Activated T-cell treated with anti-CD3 and anti-CD28 coated beads, Interleukin-2, amount 50 U/mL, for 4 hours (primary cell): ENCODE measurements around the gene TNK1. TPM values are rescaled to one million over a fixed set of nuclear protein-coding genes. Genes with fewer than 3 reads are reported as not detected.
"Not testable (repeated sequence)": the region's sequence is repeated elsewhere in the genome, so short reads cannot be mapped to it uniquely, and the experiment has no call there.

Experiments
- ATAC-seq, 2 donors: fragments of 200-7000 bp; cut with Tn5 transposase; one replicate each; pipeline ENCODE4 v1.10.0; 2021
- DNase-seq: peaks from one replicate; pipeline ENCODE4 v3.0.0-alpha.2; 2020
- H3K27me3 Mint-ChIP-seq: one replicate; pipeline ENCODE4 v1.8.0; 2021; ENCODE audit warnings: low read depth, mixed read lengths
- H3K36me3 Mint-ChIP-seq: one replicate; pipeline ENCODE4 v1.8.0; 2022; ENCODE audit warnings: mixed read lengths; ENCODE audit not compliant: insufficient read depth
- H3K4me1 Mint-ChIP-seq: one replicate; pipeline ENCODE4 v1.8.0; 2021; ENCODE audit warnings: low read depth, mixed read lengths
- H3K4me3 Mint-ChIP-seq: one replicate; pipeline ENCODE4 v1.8.0; 2021; ENCODE audit warnings: mild to moderate bottlenecking, moderate library complexity, mixed read lengths
- H3K9me3 Mint-ChIP-seq: one replicate; pipeline ENCODE4 v1.8.0; 2021; ENCODE audit warnings: mixed read lengths
- total RNA-seq, 3 donors: library from RNA; stranded (reverse); gene quantifications; one replicate each; pipeline ENCODE4 v1.2.1, GENCODE V29; 2021

Gene TNK1
- total RNA-seq, 3 donors from 2014 or later, result 5.6 to 7.4 (median 6.0) TPM

DNA sequence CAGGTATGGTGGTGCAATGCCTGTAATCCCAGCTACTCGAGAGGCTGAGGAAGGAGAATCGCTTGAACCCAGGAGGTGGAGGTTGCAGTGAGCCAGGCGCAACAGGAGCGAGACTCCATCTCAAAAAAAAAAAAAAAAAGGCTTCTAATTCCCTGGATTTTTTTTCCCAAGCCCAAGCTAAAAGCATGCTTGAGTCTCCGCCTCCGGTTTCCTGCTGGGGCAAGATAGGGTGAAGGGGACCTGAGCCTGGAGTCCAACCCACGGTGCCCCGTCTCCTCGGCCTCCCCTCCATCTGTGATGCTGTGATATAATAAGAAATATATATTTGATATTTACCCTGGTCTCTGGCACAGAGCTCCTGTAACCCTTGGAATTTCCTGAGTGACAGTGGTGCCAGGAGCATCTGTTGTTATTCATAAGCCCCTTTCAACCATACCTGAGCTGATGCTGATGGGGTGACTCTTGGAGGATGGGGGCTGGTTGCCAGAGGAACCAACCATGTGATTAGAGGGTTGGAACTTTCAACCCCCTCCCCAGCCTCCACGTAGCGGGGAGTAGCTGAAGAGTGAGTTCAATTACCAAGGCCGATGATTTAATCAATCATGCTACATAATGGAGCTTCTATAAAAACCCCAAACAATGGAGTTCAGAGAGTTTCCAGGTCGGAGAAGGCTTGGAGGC is 12.8 kb upstream of the TNK1 start:
- Mint-ChIP-seq H3K4me3 (no peak overlapping the region), H3K27me3 (no peaks in the 10 kb centered on the region), H3K4me1 (no peaks in the 10 kb centered on the region), H3K9me3 (no peaks in the 10 kb centered on the region), H3K36me3 (no peaks in the 10 kb centered on the region)
- DNase-seq (no peak), ATAC-seq (no peak)

DNA sequence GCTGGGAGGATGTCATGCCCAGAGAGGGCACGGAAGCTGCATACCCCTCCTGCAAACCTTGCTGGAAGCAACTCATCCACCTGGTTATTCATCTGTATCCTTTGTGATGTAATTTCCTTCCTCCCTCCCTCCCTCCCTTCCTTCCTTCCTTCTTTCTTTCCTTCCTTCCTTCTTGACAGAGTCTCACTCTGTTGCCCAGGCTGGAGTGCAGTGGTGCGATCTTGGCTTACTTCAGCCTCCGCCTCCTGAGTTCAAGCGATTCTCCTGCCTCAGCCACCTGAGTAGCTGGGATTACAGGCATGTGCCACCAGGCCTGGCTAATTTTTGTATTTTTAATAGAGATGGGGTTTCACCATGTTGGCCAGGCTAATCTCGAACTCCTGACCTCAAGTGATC is 12.3 kb upstream of the TNK1 start:
- not testable (repeated sequence) for H3K4me1 Mint-ChIP-seq, H3K9me3 Mint-ChIP-seq, DNase-seq, H3K4me3 Mint-ChIP-seq, H3K36me3 Mint-ChIP-seq, H3K27me3 Mint-ChIP-seq, ATAC-seq

DNA sequence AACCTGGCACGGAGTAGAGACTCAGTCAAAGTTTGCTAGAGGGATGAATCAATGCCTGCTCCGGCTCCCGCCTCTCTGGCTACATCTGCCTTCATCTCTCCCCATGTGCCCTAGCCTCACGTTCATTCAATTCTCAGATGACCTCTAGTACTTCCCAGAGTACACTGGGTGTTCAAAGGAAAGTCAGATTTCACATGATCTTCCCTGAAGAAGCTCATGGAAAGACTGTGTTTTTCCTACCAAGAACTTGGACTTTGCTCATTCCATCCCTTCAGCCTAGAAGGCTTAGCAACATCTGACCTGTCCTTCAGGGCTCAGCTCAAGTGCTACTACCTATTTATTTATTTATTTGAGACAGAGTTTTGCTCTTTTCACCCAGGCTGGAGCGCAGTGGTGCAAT is 11.1 kb upstream of the TNK1 start:
- no peaks in the 10 kb centered on the region for H3K27me3 Mint-ChIP-seq
- ATAC-seq (no peak), DNase-seq (no peak)
- no peak overlapping the region for H3K4me3 Mint-ChIP-seq
- no peaks in the 10 kb centered on the region for H3K9me3 Mint-ChIP-seq
- no peaks in the 10 kb centered on the region for H3K36me3 Mint-ChIP-seq
- no peaks in the 10 kb centered on the region for H3K4me1 Mint-ChIP-seq

DNA sequence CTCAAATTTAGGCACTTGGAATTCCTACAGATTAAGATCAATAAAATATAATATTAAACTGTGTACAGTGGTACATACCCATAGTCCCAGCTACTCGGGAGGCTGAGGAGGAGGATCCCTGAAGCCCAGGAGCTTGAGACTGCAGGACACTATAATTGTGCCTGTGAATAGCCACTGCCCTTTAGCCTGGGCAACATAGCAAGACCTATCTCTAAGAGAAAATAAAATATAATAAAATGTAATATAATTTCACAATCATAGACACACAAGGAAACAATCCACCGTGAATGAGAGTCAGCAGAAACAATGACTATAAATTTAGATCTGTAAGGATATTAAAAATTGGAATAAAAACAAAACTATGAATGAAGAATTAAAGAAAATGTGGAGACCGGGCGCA is 10.0 kb upstream of the TNK1 start:
- H3K27me3 Mint-ChIP-seq, result no peaks in the 10 kb centered on the region
- ATAC-seq (no peak), DNase-seq (no peak)
- H3K4me1 Mint-ChIP-seq, result no peaks in the 10 kb centered on the region
- no peak overlapping the region for H3K4me3 Mint-ChIP-seq
- H3K9me3 Mint-ChIP-seq, result no peaks in the 10 kb centered on the region
- H3K36me3 Mint-ChIP-seq, result no peaks in the 10 kb centered on the region

DNA sequence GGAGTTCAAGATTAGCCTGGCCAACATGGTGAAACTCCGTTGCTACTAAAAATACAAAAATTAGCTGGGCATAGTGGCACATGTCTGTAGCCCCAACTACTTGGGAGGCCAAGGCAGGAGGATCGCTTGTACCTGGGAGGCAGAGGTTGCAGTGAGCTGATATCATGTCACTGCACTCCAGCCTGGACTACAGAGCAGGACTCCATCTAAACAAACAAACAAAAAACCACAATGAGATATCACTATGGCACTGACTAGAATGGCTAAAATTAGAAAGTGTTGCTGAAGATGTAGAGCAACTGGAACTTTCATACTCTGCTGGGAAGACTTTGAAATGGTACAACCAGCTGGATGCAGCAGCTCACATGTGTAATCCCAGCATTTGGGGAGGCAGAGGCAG is 6.5 kb upstream of the TNK1 start:
- Mint-ChIP-seq H3K36me3 (peaks cover 2% of the 10 kb centered on the region), H3K4me1 (no peaks in the 10 kb centered on the region), H3K27me3 (peaks cover 13% of the 10 kb centered on the region), H3K9me3 (peaks cover 4% of the 10 kb centered on the region), H3K4me3 (no peak overlapping the region)
- DNase-seq (no peak), ATAC-seq (no peak)

DNA sequence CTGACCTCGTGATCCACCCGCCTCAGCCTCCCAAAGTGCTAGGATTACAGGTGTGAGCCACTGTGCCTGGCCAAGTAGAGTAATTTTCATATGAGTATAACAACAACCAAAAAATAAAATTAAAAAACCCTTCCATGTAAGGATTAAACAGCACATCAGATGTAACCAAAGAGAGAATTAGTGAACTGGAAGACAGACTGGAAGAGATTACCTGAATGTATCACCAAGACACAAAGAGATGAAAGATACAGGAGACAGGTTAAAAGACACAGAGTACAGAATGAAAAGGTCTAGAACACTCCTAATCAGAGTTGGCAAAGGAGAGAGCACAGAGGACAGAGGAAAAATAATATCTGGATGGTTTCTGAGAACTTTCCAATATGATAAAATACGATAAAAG is 1.8 kb upstream of the TNK1 start:
- Mint-ChIP-seq H3K27me3 (peaks cover 41% of the 10 kb centered on the region), H3K4me3 (no peak overlapping the region), H3K36me3 (peaks cover 2% of the 10 kb centered on the region), H3K4me1 (peaks cover 5% of the 10 kb centered on the region), H3K9me3 (peaks cover 4% of the 10 kb centered on the region)
- ATAC-seq, result no peak
- DNase-seq, result no peak

DNA sequence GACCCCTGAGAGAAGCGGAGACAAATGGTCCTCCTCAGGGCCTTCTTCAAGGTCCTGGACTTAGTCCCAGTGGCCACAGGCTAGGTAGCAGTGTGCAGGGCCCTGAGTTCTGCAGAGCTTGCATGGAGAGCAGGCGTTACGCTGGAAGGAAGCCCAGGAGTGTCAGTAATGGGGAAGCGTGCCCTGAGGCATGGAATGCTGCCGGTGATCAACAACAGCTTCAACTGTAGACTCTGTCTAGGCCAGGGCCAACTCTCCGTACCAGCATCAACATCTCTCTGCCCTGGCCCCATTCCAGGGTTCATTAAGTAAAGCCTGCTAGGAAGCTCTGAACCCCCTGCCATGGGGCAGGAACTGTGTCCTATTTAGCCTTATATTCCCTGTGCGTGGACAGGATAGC is 568 bp upstream of the TNK1 start:
- Mint-ChIP-seq H3K36me3 (peaks cover 2% of the 10 kb centered on the region), H3K27me3 (peaks cover 41% of the 10 kb centered on the region), H3K4me3 (no peak overlapping the region), H3K4me1 (peaks cover 9% of the 10 kb centered on the region), H3K9me3 (peaks cover 4% of the 10 kb centered on the region)
- ATAC-seq, result no peak
- DNase-seq, result no peak

DNA sequence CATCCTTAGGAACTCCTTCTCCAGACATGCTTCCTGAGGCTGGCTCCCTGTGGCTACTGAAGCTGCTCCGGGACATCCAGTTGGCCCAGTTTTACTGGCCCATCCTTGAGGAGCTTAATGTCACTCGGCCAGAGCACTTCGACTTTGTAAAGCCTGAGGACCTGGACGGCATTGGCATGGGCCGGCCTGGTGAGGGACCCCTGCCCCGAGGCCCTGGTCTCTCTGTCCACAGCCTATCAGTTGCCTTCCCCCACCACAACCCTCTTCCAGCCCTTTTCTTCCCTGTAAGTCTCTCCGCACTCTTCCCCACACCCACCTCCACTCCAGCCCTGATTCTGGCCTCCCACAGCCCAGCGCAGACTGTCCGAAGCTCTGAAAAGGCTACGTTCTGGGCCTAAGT is 2.0 kb downstream of the TNK1 start:
- Mint-ChIP-seq H3K36me3 (peaks cover 2% of the 10 kb centered on the region), H3K27me3 (peaks cover 35% of the 10 kb centered on the region), H3K4me3 (no peak overlapping the region), H3K9me3 (peaks cover 4% of the 10 kb centered on the region), H3K4me1 (peaks cover 9% of the 10 kb centered on the region)
- ATAC-seq (no peak), DNase-seq (no peak)

DNA sequence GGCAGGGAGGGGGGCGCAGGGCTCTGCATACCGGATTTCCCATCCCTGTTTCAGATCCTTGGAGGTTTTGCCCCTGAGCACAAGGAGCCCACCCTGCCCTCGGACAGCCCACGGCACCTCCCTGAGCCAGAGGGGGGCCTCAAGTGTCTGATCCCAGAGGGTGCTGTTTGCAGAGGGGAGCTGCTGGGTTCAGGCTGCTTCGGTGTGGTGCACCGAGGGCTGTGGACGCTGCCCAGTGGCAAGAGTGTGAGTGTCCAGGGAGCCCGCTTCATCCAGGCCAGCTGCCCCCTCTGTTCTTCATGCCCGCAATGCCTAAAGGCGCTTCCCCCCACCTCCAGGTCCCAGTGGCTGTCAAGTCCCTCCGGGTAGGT is 2.5 kb downstream of the TNK1 start:
- Mint-ChIP-seq H3K9me3 (peaks cover 4% of the 10 kb centered on the region), H3K4me3 (no peak overlapping the region), H3K36me3 (peaks cover 2% of the 10 kb centered on the region), H3K27me3 (peaks cover 35% of the 10 kb centered on the region), H3K4me1 (peaks cover 9% of the 10 kb centered on the region)
- ATAC-seq (no peak), DNase-seq (no peak)

DNA sequence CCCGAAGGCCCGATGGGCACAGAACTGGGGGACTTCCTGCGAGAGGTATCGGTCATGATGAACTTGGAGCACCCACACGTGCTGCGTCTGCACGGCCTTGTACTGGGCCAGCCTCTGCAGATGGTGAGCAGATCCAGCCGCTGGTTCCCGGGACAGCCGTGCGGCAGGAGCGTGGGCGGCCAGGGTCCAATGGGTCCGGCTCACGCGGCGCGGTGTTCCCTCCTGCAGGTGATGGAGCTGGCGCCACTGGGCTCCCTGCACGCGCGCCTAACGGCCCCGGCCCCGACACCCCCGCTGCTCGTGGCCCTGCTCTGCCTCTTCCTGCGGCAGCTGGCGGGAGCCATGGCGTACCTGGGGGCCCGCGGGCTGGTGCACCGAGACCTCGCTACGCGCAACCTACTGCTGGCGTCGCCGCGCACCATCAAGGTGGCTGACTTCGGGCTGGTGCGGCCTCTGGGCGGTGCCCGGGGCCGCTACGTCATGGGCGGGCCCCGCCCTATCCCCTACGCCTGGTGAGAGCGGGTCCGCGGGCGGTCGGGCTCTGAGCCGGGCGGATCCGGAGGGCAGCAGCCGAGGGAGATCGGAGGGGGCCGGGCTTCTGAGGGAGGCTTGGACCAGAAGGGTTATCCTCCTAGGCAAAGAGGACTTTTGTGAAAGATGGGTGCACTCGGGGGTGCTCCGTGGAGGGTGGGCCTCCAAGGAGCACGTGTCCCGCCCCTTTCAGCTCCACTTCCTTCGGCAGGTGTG is 3.0 kb downstream of the TNK1 start:
- Mint-ChIP-seq H3K27me3 (peaks cover 33% of the 10 kb centered on the region), H3K4me3 (peak overlapping the region; percentile 80), H3K9me3 (peaks cover 4% of the 10 kb centered on the region), H3K4me1 (peaks cover 9% of the 10 kb centered on the region), H3K36me3 (peaks cover 2% of the 10 kb centered on the region)
- ATAC-seq (peak; percentile 99), DNase-seq (peak; percentile 71)

DNA sequence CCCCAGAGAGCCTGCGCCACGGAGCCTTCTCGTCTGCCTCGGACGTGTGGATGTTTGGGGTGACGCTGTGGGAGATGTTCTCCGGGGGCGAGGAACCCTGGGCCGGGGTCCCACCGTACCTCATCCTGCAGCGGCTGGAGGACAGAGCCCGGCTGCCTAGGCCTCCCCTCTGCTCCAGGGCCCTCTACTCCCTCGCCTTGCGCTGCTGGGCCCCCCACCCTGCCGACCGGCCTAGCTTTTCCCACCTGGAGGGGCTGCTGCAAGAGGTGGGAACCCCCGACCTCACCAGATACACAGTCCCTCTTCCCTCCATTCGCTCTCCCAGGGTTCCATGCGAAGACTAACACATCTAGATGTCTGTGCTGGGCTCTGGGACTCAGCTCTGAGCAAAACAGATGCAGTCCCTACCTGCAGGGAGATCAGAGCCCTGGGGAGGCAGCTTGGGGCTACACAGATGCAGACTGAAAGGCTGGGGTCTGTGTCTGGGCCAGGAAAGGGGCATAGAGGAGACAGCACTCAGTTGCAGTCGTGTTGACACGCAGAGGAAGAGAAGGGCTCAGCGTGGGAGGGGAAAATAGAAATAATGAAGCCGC is 3.7 kb downstream of the TNK1 start:
- peaks cover 5% of the 10 kb centered on the region for H3K36me3 Mint-ChIP-seq
- DNase-seq (no peak), ATAC-seq (no peak)
- H3K4me1 Mint-ChIP-seq, result peaks cover 9% of the 10 kb centered on the region
- no peaks in the 10 kb centered on the region for H3K9me3 Mint-ChIP-seq
- peaks cover 26% of the 10 kb centered on the region for H3K27me3 Mint-ChIP-seq
- peak overlapping the region; percentile 80 for H3K4me3 Mint-ChIP-seq

DNA sequence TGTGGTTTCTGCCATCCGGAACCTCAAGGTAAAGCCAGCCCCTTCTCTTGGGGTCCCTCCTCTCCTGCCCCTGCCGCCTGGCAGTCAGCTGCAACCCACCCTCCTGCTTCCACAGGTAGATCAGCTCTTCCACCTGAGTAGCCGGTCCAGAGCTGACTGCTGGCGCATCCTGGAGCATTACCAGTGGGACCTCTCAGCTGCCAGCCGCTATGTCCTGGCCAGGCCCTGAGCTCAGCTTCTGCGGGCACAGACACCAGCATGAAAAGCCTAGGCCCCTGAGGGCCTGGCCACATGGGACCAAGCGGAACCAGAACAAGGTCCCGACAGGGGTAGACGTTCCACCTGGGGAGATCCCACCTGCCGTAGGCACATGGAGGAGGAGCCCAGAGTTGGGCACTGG is 8.0 kb downstream of the TNK1 start:
- H3K9me3 Mint-ChIP-seq, result no peaks in the 10 kb centered on the region
- ATAC-seq (no peak), DNase-seq (no peak)
- H3K4me1 Mint-ChIP-seq, result peaks cover 26% of the 10 kb centered on the region
- no peak overlapping the region for H3K4me3 Mint-ChIP-seq
- H3K36me3 Mint-ChIP-seq, result peaks cover 14% of the 10 kb centered on the region
- H3K27me3 Mint-ChIP-seq, result no peaks in the 10 kb centered on the region

DNA sequence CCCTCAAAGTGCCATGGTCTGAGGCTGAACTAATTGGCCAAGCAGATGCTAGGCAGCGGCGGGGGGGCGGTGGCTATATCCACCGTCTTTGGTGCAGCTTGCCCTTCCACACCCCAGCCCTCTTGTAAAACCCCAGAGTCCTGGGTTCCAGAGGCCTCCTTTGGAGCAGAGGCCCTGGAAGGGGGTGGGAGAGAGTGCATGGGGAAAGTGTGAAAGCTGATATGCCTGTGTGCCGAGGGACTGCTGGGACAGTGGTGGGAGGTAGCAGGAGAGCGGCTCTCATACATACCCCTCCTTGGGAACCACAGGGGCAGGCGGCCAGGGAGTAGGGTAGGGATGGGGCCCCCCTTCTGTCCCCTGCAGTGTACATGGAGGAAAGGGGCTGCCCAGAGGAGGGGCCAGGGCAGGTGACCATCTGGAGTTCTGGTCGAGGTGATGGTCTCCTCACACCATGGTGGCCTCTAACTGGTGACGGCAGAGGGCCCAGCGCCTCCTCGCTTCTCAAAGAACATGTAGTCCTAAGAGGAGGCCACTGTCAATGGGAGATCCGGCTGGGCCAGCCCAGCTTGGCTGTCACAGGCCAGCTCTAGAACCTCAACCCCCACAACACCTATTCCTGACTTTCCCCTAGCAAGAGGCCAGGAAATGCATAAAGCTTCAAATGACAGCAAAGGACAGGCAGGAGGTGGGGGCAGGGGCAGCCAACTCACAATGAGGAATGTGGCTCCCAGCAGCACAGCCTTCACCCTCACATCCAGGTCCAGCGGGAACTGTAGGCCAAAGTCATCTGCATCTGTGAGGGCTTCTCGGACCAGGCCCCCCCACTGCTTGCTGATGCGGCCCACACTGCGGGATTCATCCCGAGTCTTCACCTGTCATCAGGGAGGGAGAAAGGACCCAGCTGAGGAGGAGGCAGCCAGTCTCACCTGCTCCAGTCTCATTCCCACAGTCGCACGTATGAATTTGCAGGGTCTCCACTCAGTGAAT is 9.3 kb downstream of the TNK1 start:
- H3K4me1 Mint-ChIP-seq, result peaks cover 27% of the 10 kb centered on the region
- H3K36me3 Mint-ChIP-seq, result peaks cover 14% of the 10 kb centered on the region
- no peaks in the 10 kb centered on the region for H3K27me3 Mint-ChIP-seq
- H3K4me3 Mint-ChIP-seq, result no peak overlapping the region
- DNase-seq (no peak), ATAC-seq (no peak)
- H3K9me3 Mint-ChIP-seq, result no peaks in the 10 kb centered on the region

DNA sequence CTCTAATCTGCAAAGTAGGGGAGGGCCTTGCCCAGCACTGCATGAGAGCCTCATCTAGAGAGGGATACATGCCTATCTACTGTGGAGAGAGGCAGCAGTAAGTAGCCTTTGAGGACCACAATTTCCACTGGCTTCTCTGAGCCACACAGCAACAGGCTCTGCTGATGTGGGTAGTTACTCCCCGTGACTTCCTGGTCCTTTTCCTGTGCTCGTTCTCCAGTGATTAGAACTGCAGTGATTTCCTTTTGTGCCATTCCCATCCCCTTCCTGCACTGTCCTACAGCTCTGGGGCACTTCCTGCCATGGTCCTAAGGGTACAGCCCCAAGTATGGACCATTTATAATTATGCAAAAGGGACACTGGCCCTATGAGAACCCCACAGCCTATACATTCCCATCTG is 10.4 kb downstream of the TNK1 start:
- DNase-seq (no peak), ATAC-seq (no peak)
- peaks cover 29% of the 10 kb centered on the region for H3K4me1 Mint-ChIP-seq
- H3K27me3 Mint-ChIP-seq, result no peaks in the 10 kb centered on the region
- H3K9me3 Mint-ChIP-seq, result no peaks in the 10 kb centered on the region
- H3K4me3 Mint-ChIP-seq, result no peak overlapping the region
- peaks cover 14% of the 10 kb centered on the region for H3K36me3 Mint-ChIP-seq
